ENCODE measurements around the gene ADORA3. TPM values are rescaled to one million over a fixed set of nuclear protein-coding genes. Genes with fewer than 3 reads are reported as not detected.
A peak's percentile ranks its signal among the peaks of the same experiment; 100 is the strongest.

Gene ADORA3
- total and polyA plus RNA-seq, 9 donors = 0.28 to 2.4 (median 0.58) TPM

GRCh38 chr1:111490220-111490619 is 13.2 kb downstream of the ADORA3 start:
- Histone ChIP-seq H3K4me3 (ENCODE audit: low read length) (no peak overlapping the region), H3K36me3 (ENCODE audit: control insufficient read depth, insufficient read depth, low read length) (no peaks in the 10 kb centered on the region), H3K27me3 (ENCODE audit: control insufficient read depth, insufficient read depth, low read length) (peaks cover 4% of the 10 kb centered on the region), H3K4me1 (ENCODE audit: control insufficient read depth, insufficient read depth, low read length) (no peaks in the 10 kb centered on the region), H3K9me3 (replicated peaks; ENCODE audit: control insufficient read depth, low read depth, low read length) (no peaks in the 10 kb centered on the region), H3K27ac (ENCODE audit: low read length) (no peak overlapping the region)
- WGBS (ENCODE audit: insufficient coverage) = 100% methylated on average over 1 of the region's 4 CpGs
- DNase-seq = no peak

- WGBS (ENCODE audit: insufficient coverage) = 67% methylated on average over 1 of the region's 4 CpGs
- Histone ChIP-seq H3K27ac (ENCODE audit: low read length) (no peak overlapping the region), H3K4me1 (ENCODE audit: control insufficient read depth, insufficient read depth, low read length) (no peaks in the 10 kb centered on the region), H3K36me3 (ENCODE audit: control insufficient read depth, insufficient read depth, low read length) (no peaks in the 10 kb centered on the region), H3K9me3 (replicated peaks; ENCODE audit: control insufficient read depth, low read depth, low read length) (no peaks in the 10 kb centered on the region), H3K4me3 (ENCODE audit: low read length) (no peak overlapping the region), H3K27me3 (ENCODE audit: control insufficient read depth, insufficient read depth, low read length) (peaks cover 4% of the 10 kb centered on the region)
- peak; percentile 63 for DNase-seq
Observed at GRCh38 chr1:111489604-111490003, 13.8 kb downstream of the ADORA3 start.

- Histone ChIP-seq H3K4me3 (ENCODE audit: low read length) (no peak overlapping the region), H3K27ac (ENCODE audit: low read length) (no peak overlapping the region), H3K36me3 (ENCODE audit: control insufficient read depth, insufficient read depth, low read length) (no peaks in the 10 kb centered on the region), H3K9me3 (replicated peaks; ENCODE audit: control insufficient read depth, low read depth, low read length) (no peaks in the 10 kb centered on the region), H3K4me1 (ENCODE audit: control insufficient read depth, insufficient read depth, low read length) (no peaks in the 10 kb centered on the region), H3K27me3 (ENCODE audit: control insufficient read depth, insufficient read depth, low read length) (peaks cover 4% of the 10 kb centered on the region)
- WGBS (ENCODE audit: insufficient coverage) = 87% methylated on average over 3 of the region's 9 CpGs
- DNase-seq = no peak
Observed at GRCh38 chr1:111488669-111489068, 14.8 kb downstream of the ADORA3 start.

- Histone ChIP-seq H3K4me1 (ENCODE audit: control insufficient read depth, insufficient read depth, low read length) (peaks cover 6% of the 10 kb centered on the region), H3K27me3 (ENCODE audit: control insufficient read depth, insufficient read depth, low read length) (peaks cover 4% of the 10 kb centered on the region), H3K4me3 (ENCODE audit: low read length) (no peak overlapping the region), H3K27ac (ENCODE audit: low read length) (no peak overlapping the region), H3K9me3 (replicated peaks; ENCODE audit: control insufficient read depth, low read depth, low read length) (no peaks in the 10 kb centered on the region), H3K36me3 (ENCODE audit: control insufficient read depth, insufficient read depth, low read length) (no peaks in the 10 kb centered on the region)
- DNase-seq = no peak
- 40% methylated on average over 1 of the region's 6 CpGs for WGBS (ENCODE audit: insufficient coverage)
Observed at GRCh38 chr1:111487133-111487532, 16.3 kb downstream of the ADORA3 start.

- no peak overlapping the region for H3K27ac ChIP-seq (ENCODE audit: low read length)
- H3K4me3 ChIP-seq (ENCODE audit: low read length) = no peak overlapping the region
- peaks cover 4% of the 10 kb centered on the region for H3K27me3 ChIP-seq (ENCODE audit: control insufficient read depth, insufficient read depth, low read length)
- H3K9me3 ChIP-seq (replicated peaks; ENCODE audit: control insufficient read depth, low read depth, low read length) = no peaks in the 10 kb centered on the region
- 87% methylated on average over 3 of the region's 7 CpGs for WGBS (ENCODE audit: insufficient coverage)
- H3K36me3 ChIP-seq (ENCODE audit: control insufficient read depth, insufficient read depth, low read length) = no peaks in the 10 kb centered on the region
- H3K4me1 ChIP-seq (ENCODE audit: control insufficient read depth, insufficient read depth, low read length) = peaks cover 11% of the 10 kb centered on the region
- no peak for DNase-seq
Observed at GRCh38 chr1:111486431-111486830, 17.0 kb downstream of the ADORA3 start.

GRCh38 chr1:111484391-111485026 is 18.9 kb downstream of the ADORA3 start:
- Histone ChIP-seq H3K27me3 (ENCODE audit: control insufficient read depth, insufficient read depth, low read length) (peaks cover 4% of the 10 kb centered on the region), H3K4me1 (ENCODE audit: control insufficient read depth, insufficient read depth, low read length) (peaks cover 11% of the 10 kb centered on the region), H3K27ac (ENCODE audit: low read length) (no peak overlapping the region)

GRCh38 chr1:111483876-111484275 is 19.6 kb downstream of the ADORA3 start:
- Histone ChIP-seq H3K4me3 (ENCODE audit: low read length) (no peak overlapping the region), H3K9me3 (replicated peaks; ENCODE audit: control insufficient read depth, low read depth, low read length) (no peaks in the 10 kb centered on the region), H3K36me3 (ENCODE audit: control insufficient read depth, insufficient read depth, low read length) (no peaks in the 10 kb centered on the region), H3K4me1 (ENCODE audit: control insufficient read depth, insufficient read depth, low read length) (peaks cover 11% of the 10 kb centered on the region), H3K27me3 (ENCODE audit: control insufficient read depth, insufficient read depth, low read length) (peaks cover 4% of the 10 kb centered on the region), H3K27ac (ENCODE audit: low read length) (no peak overlapping the region)
- DNase-seq = no peak
- WGBS (ENCODE audit: insufficient coverage) = 57% methylated on average over 1 of the region's 2 CpGs

More at GRCh38 chr1:111484391-111485026, 18.9 kb downstream of the ADORA3 start:
- no peak for DNase-seq
- H3K36me3 ChIP-seq (ENCODE audit: control insufficient read depth, insufficient read depth, low read length) = no peaks in the 10 kb centered on the region
- H3K4me3 ChIP-seq (ENCODE audit: low read length) = no peak overlapping the region
- no peaks in the 10 kb centered on the region for H3K9me3 ChIP-seq (replicated peaks; ENCODE audit: control insufficient read depth, low read depth, low read length)

- H3K27ac ChIP-seq (ENCODE audit: low read length) = no peak overlapping the region
- no peaks in the 10 kb centered on the region for H3K9me3 ChIP-seq (replicated peaks; ENCODE audit: control insufficient read depth, low read depth, low read length)
- no peak overlapping the region for H3K4me3 ChIP-seq (ENCODE audit: low read length)
- no peak for DNase-seq
- WGBS (ENCODE audit: insufficient coverage) = 92% methylated on average over 2 of the region's 3 CpGs
- H3K27me3 ChIP-seq (ENCODE audit: control insufficient read depth, insufficient read depth, low read length) = no peaks in the 10 kb centered on the region
- H3K4me1 ChIP-seq (ENCODE audit: control insufficient read depth, insufficient read depth, low read length) = peaks cover 11% of the 10 kb centered on the region
- H3K36me3 ChIP-seq (ENCODE audit: control insufficient read depth, insufficient read depth, low read length) = no peaks in the 10 kb centered on the region
Observed at GRCh38 chr1:111483166-111483565, 20.3 kb downstream of the ADORA3 start.

- WGBS (ENCODE audit: insufficient coverage) = 5% methylated on average over 4 of the region's 8 CpGs
- Histone ChIP-seq H3K9me3 (replicated peaks; ENCODE audit: control insufficient read depth, low read depth, low read length) (no peaks in the 10 kb centered on the region), H3K4me3 (ENCODE audit: low read length) (no peak overlapping the region), H3K4me1 (ENCODE audit: control insufficient read depth, insufficient read depth, low read length) (peaks cover 11% of the 10 kb centered on the region), H3K27ac (ENCODE audit: low read length) (no peak overlapping the region), H3K36me3 (ENCODE audit: control insufficient read depth, insufficient read depth, low read length) (peaks cover 4% of the 10 kb centered on the region), H3K27me3 (ENCODE audit: control insufficient read depth, insufficient read depth, low read length) (no peaks in the 10 kb centered on the region)
- peak; percentile 85 for DNase-seq
Observed at GRCh38 chr1:111481387-111482221, 21.8 kb downstream of the ADORA3 start.

GRCh38 chr1:111480674-111481073 is 22.8 kb downstream of the ADORA3 start:
- peaks cover 11% of the 10 kb centered on the region for H3K4me1 ChIP-seq (ENCODE audit: control insufficient read depth, insufficient read depth, low read length)
- no peak overlapping the region for H3K4me3 ChIP-seq (ENCODE audit: low read length)
- H3K27me3 ChIP-seq (ENCODE audit: control insufficient read depth, insufficient read depth, low read length) = no peaks in the 10 kb centered on the region
- H3K36me3 ChIP-seq (ENCODE audit: control insufficient read depth, insufficient read depth, low read length) = peaks cover 4% of the 10 kb centered on the region
- no CpG with 5 or more reads among the region's 1 CpG for WGBS (ENCODE audit: insufficient coverage)
- no peak overlapping the region for H3K27ac ChIP-seq (ENCODE audit: low read length)
- H3K9me3 ChIP-seq (replicated peaks; ENCODE audit: control insufficient read depth, low read depth, low read length) = no peaks in the 10 kb centered on the region
- no peak for DNase-seq

All from muscle of leg (tissue), 11 donors.